GM13976 (cell line): ENCODE results near the gene UGDH.
"Not testable (repeated sequence)": the region's sequence is repeated elsewhere in the genome, so short reads cannot be mapped to it uniquely, and the experiment has no call there.

ENCODE experiments used
- DNase-seq: peaks from one replicate; pipeline ENCODE4 v3.0.0; 2012; ENCODE audit warnings: low spot score
- in situ Hi-C: fragments of 300-500 bp; cut with MboI; formaldehyde crosslinking; loops from one replicate; pipeline ENCODE4 v1.12.0; 2022; ENCODE audit warnings: low sequenced_read_pairs, mixed read lengths, inconsistent platforms; ENCODE audit not compliant: unreplicated experiment
- TF ChIP-seq, protein P1 (sequence below): IDR thresholded peaks from 2 replicates; pipeline ENCODE4 v1.5.1; 2012; ENCODE audit warnings: borderline replicate concordance, mild to moderate bottlenecking; ENCODE audit not compliant: insufficient read depth; ENCODE audit errors: extremely low read depth, missing control alignments, control extremely low read depth

The UGDH gene

DNA sequence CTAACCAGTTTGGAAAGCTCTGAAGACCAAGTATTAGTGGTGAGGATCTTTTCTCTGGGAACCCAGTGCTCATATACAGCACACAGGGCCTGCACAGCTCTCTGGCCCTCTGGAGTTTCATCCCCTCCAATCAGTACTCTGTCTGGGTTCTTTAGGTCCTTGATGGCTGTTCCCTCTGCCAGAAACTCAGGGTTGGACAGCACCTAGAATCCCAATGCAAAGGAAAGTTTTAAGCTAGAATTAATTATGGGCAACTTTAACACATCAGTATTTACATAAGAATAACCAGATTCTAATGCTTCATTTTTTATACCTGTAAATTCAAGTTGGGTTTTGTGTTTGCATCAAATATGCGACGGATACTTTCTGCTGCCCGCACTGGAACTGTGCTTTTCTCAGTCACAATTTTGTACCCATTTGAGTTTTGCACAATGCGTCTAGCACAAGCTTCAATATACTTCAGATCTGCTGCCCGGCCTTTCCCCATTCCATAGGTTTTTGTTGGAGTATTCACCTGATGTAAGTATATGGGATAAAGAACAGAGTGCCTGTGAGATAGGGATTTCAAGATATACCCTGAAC is 16.8 kb downstream of the UGDH start:
- DNase-seq, result no peak
- in situ Hi-C loops, result no loop called here
- TF ChIP-seq, protein P1, sequence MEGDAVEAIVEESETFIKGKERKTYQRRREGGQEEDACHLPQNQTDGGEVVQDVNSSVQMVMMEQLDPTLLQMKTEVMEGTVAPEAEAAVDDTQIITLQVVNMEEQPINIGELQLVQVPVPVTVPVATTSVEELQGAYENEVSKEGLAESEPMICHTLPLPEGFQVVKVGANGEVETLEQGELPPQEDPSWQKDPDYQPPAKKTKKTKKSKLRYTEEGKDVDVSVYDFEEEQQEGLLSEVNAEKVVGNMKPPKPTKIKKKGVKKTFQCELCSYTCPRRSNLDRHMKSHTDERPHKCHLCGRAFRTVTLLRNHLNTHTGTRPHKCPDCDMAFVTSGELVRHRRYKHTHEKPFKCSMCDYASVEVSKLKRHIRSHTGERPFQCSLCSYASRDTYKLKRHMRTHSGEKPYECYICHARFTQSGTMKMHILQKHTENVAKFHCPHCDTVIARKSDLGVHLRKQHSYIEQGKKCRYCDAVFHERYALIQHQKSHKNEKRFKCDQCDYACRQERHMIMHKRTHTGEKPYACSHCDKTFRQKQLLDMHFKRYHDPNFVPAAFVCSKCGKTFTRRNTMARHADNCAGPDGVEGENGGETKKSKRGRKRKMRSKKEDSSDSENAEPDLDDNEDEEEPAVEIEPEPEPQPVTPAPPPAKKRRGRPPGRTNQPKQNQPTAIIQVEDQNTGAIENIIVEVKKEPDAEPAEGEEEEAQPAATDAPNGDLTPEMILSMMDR, result no peak

DNA sequence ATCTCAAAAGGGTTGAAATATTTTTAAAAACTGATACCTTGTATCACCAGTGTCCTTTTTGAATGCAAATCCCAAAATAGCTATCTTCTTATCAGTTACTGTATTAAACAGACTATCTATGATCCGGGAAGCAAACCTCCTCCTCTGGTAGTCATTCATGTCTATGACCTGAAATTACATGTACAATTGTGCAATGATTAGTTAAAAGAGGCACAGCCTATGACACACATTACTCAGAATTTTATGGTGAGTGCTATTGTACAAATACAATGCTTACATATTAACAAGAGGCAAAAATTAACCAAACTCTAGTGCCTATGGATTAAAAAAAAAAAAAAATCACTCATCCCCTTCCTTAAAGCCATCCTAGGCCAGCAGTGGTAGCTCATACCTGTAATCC is 21.7 kb downstream of the UGDH start:
- in situ Hi-C loops, result no loop called here
- TF ChIP-seq, protein P1, result no peak
- DNase-seq, result no peak

DNA sequence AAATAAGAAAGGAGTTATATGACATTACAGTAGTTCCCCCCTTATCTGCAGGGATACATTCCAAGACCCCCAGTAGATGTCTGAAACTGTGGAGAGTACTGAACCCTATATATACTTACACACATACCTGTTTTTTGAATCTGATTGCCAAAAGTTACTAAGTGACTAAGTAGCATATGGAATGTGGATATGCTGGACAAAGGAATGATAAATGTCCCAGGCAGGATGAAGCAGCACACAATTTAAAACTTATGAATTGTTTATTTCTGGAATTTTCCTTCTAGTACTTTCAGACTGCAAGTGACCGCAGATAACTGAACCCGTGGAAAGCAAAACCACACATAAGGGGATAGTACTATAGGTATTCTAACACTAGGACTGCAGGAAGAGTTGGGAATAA is 22.7 kb downstream of the UGDH start:
- no peak for DNase-seq
- in situ Hi-C loops, result no loop called here
- TF ChIP-seq, protein P1, result no peak

DNA sequence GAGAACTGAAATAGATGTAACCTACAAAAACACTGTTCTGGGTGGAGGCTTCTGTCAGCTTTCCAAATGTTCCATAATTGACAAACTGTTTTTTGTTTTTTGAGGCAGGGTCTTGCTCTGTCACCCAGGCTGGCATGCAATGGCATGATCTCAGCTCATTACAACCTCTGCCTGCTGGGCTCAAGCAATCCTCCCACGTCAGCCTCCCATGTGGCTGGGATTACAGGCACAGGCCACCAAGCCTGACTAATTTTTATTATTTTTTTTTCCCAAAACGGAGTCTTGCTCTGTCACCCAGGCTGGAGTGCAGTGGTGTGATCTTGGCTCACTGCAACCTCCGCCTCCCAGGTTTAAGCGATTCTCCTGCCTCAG is 24.6 kb downstream of the UGDH start:
- in situ Hi-C loops, DNase-seq: not testable (repeated sequence)

DNA sequence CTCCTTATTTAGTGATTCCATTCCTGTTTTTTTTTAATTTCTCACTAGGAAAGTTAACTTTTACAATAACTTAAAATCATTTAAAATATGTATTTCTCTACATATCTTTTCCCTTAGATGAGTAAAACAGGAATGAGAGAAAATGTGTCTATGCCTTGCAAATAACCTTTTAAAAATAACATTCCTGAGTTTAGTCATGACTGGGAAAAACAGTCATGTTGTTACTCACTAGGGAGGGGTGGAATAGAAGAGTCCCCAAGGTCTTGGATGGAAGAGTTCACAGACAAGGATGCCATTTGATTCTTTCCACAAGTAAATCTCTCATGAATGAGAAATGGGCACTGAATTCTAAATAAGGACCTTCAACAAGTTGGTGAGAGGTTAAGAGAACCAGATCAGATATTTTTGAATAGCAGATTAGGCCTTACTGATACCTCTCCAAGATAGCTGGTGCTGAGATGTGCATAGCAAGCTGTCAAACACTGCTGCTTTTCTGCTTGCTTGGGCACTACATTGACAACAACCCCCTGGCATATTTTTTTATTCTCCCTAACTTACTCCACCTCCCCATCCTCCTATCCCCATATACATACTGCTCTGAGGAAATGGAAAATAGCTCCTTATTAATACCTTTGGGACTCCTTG is 25.1 kb downstream of the UGDH start:
- in situ Hi-C loops, result no loop called here
- TF ChIP-seq, protein P1, result no peak
- DNase-seq, result no peak

DNA sequence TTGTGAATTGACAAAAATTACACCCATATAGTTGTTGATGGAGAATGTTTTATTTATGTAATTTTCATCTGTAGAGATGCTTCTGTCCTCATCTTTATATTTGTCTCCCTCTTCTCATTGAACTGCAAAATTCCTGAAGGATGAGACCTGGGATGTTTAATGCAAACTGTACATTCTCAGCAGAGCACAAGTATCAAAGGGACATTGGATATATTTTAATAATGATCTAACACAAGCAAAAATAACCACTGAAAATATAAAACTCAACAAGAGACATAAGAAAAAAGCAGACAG is 28.6 kb downstream of the UGDH start:
- in situ Hi-C loops, result no loop called here
- no peak for DNase-seq
- TF ChIP-seq, protein P1, result no peak

DNA sequence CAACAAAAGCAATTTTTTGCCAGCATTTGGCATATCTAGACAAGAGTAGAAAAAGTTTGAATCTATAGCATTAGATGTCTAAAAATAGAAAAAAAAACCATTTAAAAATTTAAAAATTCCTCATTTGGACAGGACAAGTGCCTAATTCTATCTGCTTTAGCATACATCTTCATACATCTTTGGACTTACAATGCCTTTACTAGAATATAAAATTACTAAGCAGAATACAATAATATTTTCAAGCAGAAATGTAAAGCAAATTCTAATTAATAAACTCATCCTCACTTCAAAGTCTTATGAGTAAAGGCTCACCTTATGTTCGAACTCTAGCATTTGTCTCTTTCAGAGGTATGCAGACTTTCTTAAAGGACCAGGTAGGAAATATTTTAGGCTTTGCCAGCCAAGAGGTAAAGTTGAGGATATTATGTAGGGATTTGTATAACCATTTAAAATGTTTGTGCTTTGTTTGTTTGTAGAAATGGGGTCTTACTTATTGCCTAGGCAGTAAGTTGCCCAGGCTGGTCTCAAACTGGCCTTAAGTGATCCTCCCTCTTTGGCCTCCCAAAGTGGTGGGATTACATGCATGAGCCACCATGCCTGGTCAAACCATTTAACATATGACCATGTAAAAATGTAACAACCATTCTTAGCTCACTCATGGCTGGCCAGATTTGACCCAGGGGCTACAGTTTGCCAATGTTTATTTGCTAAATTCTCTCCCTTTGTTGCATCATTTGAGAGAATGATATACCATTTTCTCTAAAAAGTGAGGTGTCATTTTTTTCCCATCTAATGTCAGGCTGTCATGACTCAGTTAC is 29.1 kb downstream of the UGDH start:
- in situ Hi-C loops, result no loop called here
- TF ChIP-seq, protein P1, result no peak
- DNase-seq, result no peak
